ENCODE results near the gene NOC4L. TPM values are rescaled to one million over a fixed set of nuclear protein-coding genes. Genes with fewer than 3 reads are reported as not detected.

Gene NOC4L
- total and polyA plus RNA-seq, 2 of the 4 experiments (the other 2 are of a cell fraction), result 5.2 to 13.4 TPM

DNA sequence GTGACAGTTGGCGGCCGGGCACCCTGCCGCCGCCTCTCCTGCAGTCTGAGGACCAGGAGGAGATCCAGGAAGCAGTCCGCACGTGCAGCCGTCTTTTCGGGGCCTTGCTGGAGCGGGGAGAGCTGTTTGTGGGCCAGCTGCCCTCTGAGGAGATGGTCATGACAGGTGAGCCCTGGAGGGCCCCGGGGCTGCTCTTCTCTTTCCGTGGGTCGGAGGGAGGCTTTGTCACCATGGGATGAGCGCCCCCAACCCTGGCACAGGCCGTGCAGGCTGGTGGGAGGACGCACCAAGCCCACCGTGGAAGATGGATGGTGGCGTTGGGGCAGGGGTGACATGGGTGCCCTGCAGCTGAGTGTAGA lies 532 bp downstream of the NOC4L start:
- H2BK5ac ChIP-seq (ENCODE audit: low read depth, low read length, poor library complexity, severe bottlenecking), result no peak overlapping the region
- peak overlapping the region; percentile 95 for H3K4me3 ChIP-seq (ENCODE audit: insufficient read depth, low read depth, low read length)
- no peaks in the 10 kb centered on the region for H3K27me3 ChIP-seq (ENCODE audit: control insufficient read depth, insufficient read depth, low read length)
- peaks cover 9% of the 10 kb centered on the region for H3K4me1 ChIP-seq (ENCODE audit: control insufficient read depth, insufficient read depth, low read length)
- H2AFZ ChIP-seq (replicated peaks; ENCODE audit: low read length, poor library complexity), result peak overlapping the region; percentile 16
- H2AK9ac ChIP-seq (replicated peaks; ENCODE audit: low read depth, low read length, poor library complexity), result peak overlapping the region; percentile 91
- H3K27ac ChIP-seq (ENCODE audit: insufficient read depth, low read length), result peak overlapping the region; percentile 71; the same call in 1 of the 2 replicates
- dilution Hi-C loops (cut with HindIII; ENCODE audit: low sequenced_read_pairs, unreplicated experiment), result no loop called here
- no peak overlapping the region for H3K23ac ChIP-seq (ENCODE audit: low read depth, low read length)
- H4K91ac ChIP-seq (ENCODE audit: insufficient read depth, low read depth, low read length), result no peak overlapping the region
- intact Hi-C loops (cut with micrococcal nuclease), result no loop called here
- H4K8ac ChIP-seq (ENCODE audit: low read depth in 2 of 2, low read length in 2 of 2), result peak overlapping the region in 1 of 2 experiments; percentile 87; a peak in 1 of 4 replicates
- no peak overlapping the region for H2BK15ac ChIP-seq (ENCODE audit: low read depth, low read length)
- 0 out of 2 replicates have a peak overlapping the region, but pooled peaks have one; percentile 36 for H2AK5ac ChIP-seq (ENCODE audit: low read depth, low read length)
- DNase-seq, result no peak
- H3K9ac ChIP-seq (ENCODE audit: low read depth, low read length), result peak overlapping the region; percentile 86
- no peaks in the 10 kb centered on the region for H3K9me3 ChIP-seq (ENCODE audit: control insufficient read depth, insufficient read depth, low read length)
- H3K79me1 ChIP-seq (ENCODE audit: low read depth in 1 of 2, low read length in 2 of 2), result peaks cover 13 to 40% of the 10 kb centered on the region in 2 experiments
- no peak overlapping the region; the same call in 1 of the 2 replicates for H3K4ac ChIP-seq (ENCODE audit: low read depth, low read length)
- BruUV-seq (replicated peaks), result no TSS peak
- CTCF ChIA-PET, result no interaction called here
- no peak overlapping the region for H3K56ac ChIP-seq (ENCODE audit: extremely low read depth, insufficient read depth, low read length)
- POLR2A ChIA-PET (ENCODE audit: unreplicated experiment), result no interaction called here
- peaks cover 5% of the 10 kb centered on the region; the same call in 1 of the 2 replicates for H4K20me1 ChIP-seq (ENCODE audit: insufficient read depth, low read length)
- 0 out of 2 replicates have a peak, but pooled peaks cover 3% of the 10 kb centered on the region for H3K9me1 ChIP-seq (ENCODE audit: insufficient read depth, low read length)
- H3K14ac ChIP-seq (replicated peaks; ENCODE audit: low read depth, low read length), result no peak overlapping the region
- peak; percentile 2; the same call in 1 of the 2 replicates for ATAC-seq (ENCODE audit: low read depth)
- no peak overlapping the region for H3K18ac ChIP-seq (ENCODE audit: low read depth, low read length)
- 0% methylated on average over 3 of the region's 17 CpGs; no CpG with 5 or more reads in 1 of the 2 experiments for WGBS, 2 experiments (ENCODE audit: extremely low coverage in 2 of 2, insufficient read length in 1 of 2)
- peak overlapping the region; percentile 96 for H3K4me2 ChIP-seq (ENCODE audit: low read depth, low read length)
- no peak overlapping the region for H2BK120ac ChIP-seq (ENCODE audit: low read depth, low read length)
- TF ChIP-seq BHLHE40 (IDR thresholded peaks at IDR 0.05; ENCODE audit: low read depth, low read length) (peak; percentile 63), CEBPB (IDR thresholded peaks at IDR 0.05; ENCODE audit: low read depth, low read length) (no peak)
- H4K5ac ChIP-seq (ENCODE audit: low read depth, low read length), result no peak overlapping the region
- in situ Hi-C loops (cut with MboI; ENCODE audit: low sequenced_read_pairs), result no loop called here
- H2BK20ac ChIP-seq (ENCODE audit: low read depth, low read length), result no peak overlapping the region
- H3K36me3 ChIP-seq (ENCODE audit: control insufficient read depth, insufficient read depth, low read length), result peaks cover 37% of the 10 kb centered on the region
